HG02623 (cell line): ENCODE results near the gene TIAM2.

Source experiments
- ATAC-seq: cut with Tn5 transposase; IDR thresholded peaks from one replicate; pipeline ENCODE4 v1.9.1; 2021; ENCODE audit warnings: moderate library complexity; ENCODE audit not compliant: unreplicated experiment

Gene TIAM2

DNA sequence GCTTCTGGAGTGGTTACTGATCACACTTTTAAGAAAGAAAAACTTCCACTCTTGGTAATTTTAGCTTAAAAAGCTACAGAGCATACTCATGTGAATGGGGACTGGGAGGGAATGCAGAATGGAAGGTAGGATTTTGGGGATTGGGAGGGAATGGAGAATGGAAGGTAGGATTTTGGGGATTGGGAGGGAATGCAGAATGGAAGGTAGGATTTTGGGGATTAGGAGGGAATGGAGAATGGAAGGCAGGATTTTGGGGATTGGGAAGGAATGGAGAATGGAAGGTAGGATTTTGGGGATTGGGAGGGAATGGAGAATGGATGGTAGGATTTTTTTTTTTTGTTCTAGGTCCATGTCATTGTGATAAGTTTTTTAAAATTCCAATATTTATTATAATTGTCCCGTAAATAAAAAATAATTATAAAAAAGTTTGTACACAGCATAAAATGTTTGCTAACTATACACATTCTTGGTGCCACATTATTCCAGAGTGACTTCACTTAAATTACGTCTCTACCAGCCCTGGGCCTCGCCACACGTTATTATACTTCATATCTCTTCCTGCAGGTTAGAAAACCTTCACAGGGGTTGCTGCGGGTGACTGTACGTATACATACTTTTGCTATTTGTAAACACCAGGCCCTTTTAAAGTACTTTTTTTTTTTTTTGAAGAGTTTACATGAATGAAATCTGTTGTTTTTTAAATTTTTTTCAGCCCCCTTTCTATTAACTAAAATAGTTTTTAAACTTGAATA, 127.3 kb downstream of the TIAM2 start:
- ATAC-seq = no peak

DNA sequence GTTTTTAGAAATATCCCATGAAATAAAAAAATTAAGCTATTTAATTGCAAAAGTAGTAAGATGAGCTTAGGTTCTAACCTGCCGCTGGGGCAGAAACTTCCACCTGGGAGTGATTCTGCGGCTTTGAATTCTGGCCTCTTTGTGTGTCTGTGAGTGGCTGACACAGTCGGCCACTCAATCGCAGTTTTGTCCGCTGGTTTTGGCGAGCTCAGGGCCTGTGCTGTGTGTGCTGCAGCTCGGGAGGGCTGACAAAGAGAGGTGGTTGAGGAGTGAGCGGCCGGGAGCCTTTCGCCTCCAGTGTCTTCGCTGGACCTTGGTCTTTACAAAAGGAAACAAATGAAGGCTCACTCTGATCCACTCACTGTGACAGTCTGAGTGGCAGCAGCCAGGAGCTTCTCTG, 128.4 kb downstream of the TIAM2 start:
- no peak for ATAC-seq

GRCh38 chr6:155125906-155126305, 130.8 kb downstream of the TIAM2 start:
- ATAC-seq = no peak

DNA sequence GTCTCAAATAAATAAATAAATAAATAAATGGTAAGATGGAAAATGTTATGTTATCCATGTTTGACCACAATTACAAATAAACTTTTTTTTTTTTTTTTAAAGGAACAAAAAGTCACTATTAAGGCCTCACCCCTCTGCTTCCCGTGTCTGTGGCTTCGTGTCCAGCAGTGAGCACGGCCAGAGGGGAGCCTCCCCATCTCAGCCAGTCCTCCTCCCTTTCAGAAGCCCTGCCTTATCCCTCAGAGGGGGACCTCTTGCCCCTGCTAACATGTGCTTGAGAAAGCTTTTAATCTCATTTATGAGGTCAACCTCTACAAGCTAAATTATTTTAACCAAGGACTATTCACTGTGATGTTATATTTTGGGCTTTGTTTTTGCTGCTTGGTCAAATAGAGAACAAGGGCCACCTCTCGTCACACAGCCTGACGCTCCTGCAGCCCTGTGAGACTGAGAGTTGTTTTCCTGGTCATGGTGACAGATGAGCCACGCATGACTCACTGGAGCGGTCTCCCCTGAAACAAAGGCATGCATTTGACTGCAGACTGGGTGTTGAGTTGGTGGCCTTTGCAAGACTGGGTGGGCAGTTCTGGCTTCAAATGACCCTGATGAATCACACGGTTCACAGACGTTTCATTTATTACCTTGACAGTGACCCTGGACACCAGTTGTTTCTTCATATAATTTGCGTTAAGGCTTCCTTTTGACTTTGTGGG, 131.8 kb downstream of the TIAM2 start:
- ATAC-seq = no peak

- no peak for ATAC-seq
These were observed 133.9 kb downstream of the TIAM2 start for GRCh38 chr6:155128977-155129376.

GRCh38 chr6:155129744-155130143, 134.6 kb downstream of the TIAM2 start:
- ATAC-seq = no peak

- ATAC-seq = no peak
These were observed 135.2 kb downstream of the TIAM2 start for GRCh38 chr6:155130161-155130853.

DNA sequence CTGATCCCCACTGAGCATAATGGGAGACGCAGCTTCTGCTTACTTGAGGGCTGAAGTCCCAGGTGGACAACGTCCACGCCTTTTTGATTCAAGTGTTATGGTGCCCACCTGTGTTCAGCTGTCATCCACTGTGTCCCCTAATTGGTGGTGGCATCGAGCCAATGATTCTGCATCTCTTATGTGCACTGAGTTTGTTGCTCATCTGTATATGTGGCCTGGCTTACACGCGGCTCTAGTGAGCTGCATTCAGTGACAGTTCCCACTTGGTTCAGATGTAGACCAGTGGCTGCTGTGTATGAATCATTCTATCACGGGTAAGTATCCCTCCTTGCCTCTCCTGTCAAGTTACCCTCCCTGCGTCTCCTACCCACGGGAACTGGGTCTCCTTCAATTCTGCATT, 137.5 kb downstream of the TIAM2 start:
- no peak for ATAC-seq

DNA sequence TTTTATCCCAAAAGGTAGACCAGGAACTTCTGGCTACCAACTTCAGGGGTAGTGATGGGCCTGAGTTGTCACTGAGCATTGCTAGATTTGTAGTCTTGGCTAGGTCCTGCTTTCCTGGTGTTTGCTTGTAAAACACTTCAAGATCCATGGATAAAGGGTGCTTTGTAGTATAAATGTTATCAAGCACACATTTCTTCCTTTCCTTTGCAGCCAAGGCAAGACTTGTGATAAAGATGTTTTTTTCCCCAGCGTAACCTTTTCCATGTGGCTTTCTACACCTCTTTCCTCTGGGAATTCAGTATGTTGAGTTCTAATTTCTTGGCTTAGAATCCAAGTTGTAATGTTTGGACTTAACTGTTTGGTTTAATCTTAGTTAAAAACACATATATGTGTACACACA, 145.9 kb downstream of the TIAM2 start:
- no peak for ATAC-seq

- no peak for ATAC-seq
These were observed 146.4 kb downstream of the TIAM2 start for GRCh38 chr6:155141512-155141911.

GRCh38 chr6:155142168-155143028, 147.3 kb downstream of the TIAM2 start:
- no peak for ATAC-seq

DNA sequence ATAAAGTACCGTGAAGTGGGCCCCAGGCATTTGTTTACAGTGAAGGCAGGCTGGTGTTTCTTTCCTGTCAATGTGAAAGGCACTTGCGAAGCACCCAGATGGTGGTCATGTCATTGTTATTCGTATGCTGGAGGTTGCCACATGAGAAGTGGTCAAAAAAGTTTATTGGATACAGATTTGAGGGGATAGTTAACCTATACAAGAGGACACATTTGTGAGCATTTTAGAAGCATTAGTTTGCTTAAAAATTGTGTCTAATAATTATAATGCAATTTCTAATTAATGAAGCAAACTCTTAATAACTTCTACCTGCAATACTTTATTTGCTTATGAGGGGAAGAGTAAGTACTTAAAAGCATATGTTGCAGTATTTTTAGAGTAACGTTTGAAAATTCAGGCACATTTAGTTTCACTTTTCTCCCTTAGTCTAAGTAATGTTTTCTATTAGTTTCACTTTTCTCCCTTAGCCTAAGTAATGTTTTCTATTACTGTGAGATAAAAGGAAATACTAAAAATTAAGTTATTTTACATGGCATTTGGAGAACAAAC, 148.0 kb downstream of the TIAM2 start:
- ATAC-seq = no peak

DNA sequence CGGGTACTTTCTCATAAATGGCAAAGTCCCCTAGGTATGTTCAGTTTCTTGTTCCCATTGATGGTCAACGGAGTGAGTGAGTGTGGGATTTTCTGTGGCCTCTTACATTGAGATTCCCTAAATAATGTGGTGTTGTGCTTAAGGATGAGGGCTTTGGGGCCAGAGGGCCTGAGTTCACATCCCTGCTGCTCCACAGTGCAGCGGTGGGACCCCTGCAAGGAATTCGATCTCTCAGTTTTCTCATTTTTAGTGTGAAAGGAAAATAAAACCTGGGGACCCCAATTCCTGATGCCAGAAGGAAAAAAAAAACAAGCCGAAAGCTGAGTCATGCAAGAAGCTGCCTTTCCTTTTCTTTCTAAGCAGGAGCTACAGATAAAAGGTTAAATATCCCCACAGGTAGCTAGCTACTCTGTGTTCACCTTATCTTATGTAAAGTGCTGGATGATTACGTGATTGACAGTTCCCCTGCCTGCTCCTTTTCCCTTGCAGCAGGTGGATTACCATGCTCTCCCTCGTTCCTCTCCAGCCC, 148.5 kb downstream of the TIAM2 start:
- no peak for ATAC-seq

DNA sequence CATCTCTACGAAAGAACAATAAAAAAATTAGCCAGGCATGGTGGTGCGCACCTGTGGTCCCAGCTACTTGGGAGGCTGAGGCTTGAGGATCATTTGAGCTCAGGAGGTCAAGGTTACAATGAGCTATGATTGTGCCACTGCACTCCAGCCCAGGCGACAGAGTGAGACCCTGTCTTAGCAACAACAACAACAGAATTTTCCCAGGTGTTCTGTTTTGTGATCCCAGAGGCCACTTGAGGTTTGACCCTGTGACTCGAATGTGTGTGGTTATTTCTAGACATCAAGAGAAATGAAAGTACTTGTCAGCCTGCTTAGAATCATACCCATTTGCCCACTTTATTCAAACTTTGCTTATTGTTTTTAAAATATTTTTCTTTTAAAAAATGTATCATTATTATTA, 151.1 kb downstream of the TIAM2 start:
- no peak for ATAC-seq

DNA sequence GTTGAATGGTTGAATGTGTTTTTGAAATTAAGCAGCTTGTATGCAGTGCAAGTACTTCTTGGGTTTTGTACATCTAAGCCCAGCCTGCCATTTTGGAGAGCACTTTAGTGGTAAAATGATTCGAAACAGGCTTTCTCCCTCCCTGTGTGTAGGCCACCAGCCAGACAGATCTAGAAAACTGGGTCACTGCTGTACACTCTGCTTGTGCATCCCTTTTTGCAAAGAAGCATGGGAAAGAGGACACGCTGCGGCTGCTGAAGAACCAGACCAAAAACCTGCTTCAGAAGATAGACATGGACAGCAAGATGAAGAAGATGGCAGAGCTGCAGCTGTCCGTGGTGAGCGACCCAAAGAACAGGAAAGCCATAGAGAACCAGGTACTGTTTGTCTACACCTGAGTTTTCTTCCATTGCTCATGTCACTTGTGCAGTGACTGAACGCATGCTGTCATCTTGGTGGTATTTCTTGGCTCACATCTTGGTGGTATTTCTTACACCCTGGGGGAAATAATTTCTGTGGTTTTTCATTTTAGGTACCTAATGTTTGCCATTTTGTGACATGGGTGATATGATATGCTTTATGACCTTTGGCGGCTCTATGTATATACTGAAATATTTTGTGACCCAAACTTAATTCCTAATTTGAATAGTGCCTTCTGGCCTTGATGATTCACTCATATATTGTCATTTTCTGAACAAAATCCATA, 153.0 kb downstream of the TIAM2 start:
- no peak for ATAC-seq

DNA sequence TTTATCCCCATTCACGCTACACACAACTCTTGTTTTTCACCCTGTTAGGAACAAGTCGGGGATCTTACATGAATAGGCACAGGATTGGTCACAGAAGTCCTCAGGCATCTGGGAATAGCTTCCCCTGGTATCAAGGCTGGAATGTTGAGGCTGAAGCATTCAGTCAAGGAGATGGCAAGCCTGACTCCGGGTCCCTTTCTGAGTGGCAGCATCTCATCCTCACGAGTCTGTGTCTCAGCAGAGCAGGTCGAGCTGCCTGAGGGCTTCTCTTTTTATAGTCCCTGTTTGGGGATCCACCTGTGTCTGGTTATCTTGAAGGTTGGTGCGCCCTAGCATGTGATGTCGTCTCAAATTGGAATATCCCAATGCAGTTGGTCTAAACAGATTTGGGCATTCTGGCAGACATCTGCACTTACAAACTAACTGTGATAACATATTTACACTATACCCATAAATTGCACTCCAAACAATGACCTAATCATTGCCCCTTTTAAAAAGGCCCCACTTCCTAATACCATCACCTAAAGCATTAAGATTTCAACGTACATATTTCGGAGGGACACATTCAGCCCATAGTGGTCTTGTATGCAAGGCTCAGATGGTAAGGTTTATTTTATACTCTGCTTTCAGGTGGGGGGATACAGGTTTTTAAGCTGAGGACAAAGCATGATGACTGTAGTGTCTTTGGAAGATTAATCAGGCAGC, 156.0 kb downstream of the TIAM2 start:
- no peak for ATAC-seq

DNA sequence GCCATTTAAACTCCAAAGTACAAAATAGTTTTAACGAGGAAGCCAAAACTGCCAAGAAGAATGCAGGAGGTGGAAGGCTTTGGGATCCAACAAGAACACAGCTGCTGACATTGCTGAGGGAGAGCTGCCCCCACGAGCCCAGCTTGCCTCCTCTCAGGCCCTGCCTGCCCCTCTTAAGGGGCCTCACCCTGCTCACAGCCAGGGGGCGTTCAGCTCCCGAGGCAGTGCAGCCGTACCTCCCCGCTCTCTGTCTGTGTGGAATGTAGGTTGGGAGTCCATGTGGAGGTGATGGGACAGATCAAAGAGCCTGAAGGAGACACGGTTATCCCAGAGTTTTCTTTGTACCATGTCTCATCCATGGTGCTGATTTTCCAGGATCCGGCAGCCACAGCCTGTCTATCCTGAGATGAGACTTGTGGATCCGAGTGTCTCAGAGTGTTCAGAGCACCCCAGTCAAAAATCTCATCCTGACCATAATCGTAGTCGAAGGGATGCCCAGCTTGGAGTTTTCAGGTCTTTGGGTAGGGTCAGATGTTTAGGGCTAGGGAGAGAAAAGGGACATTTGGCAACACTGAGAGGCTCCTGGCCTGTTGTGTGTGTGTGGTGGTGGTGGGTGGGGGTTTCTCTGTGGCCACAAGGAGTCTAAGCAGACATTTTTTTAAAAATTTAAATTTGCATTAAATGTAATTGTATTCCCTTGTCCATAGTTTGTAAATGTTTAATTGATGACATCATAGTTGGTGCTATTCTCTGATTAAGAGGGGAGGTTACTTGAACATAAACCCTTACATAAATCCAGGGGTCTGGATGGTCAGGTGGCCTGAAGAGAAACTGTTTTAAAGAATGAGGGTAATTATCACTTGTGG, 157.3 kb downstream of the TIAM2 start:
- no peak for ATAC-seq

DNA sequence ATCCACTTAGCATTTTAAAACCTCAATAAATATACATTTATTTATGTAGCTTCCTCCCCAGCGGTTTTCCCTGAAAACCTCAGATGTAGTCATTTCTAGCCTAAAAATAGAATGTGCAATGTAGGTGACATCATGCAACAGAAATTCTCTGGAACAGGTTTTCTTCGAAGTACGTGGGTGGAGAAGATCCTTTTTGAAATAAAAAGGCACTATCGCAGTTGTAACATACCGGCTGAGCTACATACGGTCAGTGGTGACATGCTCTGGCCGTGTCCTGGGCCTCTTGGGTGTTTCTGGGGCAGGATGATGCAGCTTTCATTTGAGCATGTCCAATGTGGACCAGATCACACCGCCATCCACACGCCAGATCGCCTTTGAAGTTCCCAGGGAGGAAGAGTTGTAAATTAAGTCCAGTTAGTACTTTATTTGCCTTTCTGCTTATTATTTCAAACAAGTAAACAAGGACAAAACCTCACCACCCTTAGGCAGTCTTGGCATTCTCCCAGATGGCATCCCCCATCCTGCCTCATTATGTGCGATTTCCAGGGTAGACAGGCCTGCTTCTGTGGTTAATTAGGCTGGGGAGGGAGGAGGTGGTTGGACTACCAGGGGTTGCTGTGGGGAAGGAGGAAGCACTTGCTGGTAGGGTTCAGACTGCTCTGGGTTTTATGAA, 159.2 kb downstream of the TIAM2 start:
- no peak for ATAC-seq
